A673 (cell line): Measurements from ENCODE around the gene PCCB. TPM values are rescaled to one million over a fixed set of nuclear protein-coding genes. Genes with fewer than 3 reads are reported as not detected.
"Not testable (repeated sequence)": the region's sequence is repeated elsewhere in the genome, so short reads cannot be mapped to it uniquely, and the experiment has no call there.

Source experiments
- BruUV-seq: library from RNA; stranded (reverse); fragments of 400-500 nt; replicated peaks from 2 replicates; lab custom pipeline; 2021; lab: Mats Ljungman, UMichigan
- CTCF ChIA-PET: fragments of 300-600 bp; sonication (Branson Sonifier 250); formaldehyde crosslinking; loops from one replicate; lab custom pipeline; 2022; ENCODE audit warnings: antibody characterized with exemption; lab: Charles Lee
- POLR2A ChIA-PET: fragments of 300-600 bp; sonication (Branson Sonifier 250); formaldehyde crosslinking; loops from one replicate; lab custom pipeline; 2022; ENCODE audit warnings: antibody characterized with exemption; ENCODE audit not compliant: low non-redundant PET; lab: Charles Lee
- DNase-seq: peaks from one replicate; pipeline ENCODE4 v3.0.0-alpha.2; 2015; ENCODE audit warnings: low spot score
- H3K27ac ChIP-seq: fragments of 200-600 bp; sonication (generic); 2 replicates; pipeline ENCODE4 v1.5.1; 2016; ENCODE audit warnings: mixed run types, low read depth, mild to moderate bottlenecking, mixed read lengths, antibody characterized with exemption, low read length; ENCODE audit not compliant: poor library complexity, severe bottlenecking
- H3K27me3 ChIP-seq: fragments of 200-600 bp; sonication (generic); replicated peaks from 2 replicates; pipeline ENCODE4 v1.6.1; 2017; ENCODE audit warnings: mixed run types, low read depth, mild to moderate bottlenecking, mixed read lengths, antibody characterized with exemption, low read length; ENCODE audit not compliant: insufficient read depth, poor library complexity
- H3K36me3 ChIP-seq: fragments of 200-600 bp; sonication (generic); 2 replicates; pipeline ENCODE4 v1.6.1; 2016; ENCODE audit warnings: mixed run types, mild to moderate bottlenecking, mixed read lengths, antibody characterized with exemption, low read length; ENCODE audit not compliant: insufficient read depth, poor library complexity, severe bottlenecking
- H3K4me1 ChIP-seq: fragments of 200-600 bp; sonication (generic); 2 replicates; pipeline ENCODE4 v1.6.1; 2017; ENCODE audit warnings: mixed run types, mild to moderate bottlenecking, mixed read lengths, antibody characterized with exemption, low read length; ENCODE audit not compliant: insufficient read depth, poor library complexity, severe bottlenecking
- H3K4me3 ChIP-seq: fragments of 200-600 bp; sonication (generic); 2 replicates; pipeline ENCODE4 v1.5.1; 2016; ENCODE audit warnings: low read depth, mixed run types, mild to moderate bottlenecking, mixed read lengths, low read length; ENCODE audit not compliant: poor library complexity, severe bottlenecking
- H3K9me3 ChIP-seq: fragments of 200-600 bp; sonication (generic); 2 replicates; pipeline ENCODE4 v1.6.1; 2016; ENCODE audit warnings: mixed run types, low read depth, mild to moderate bottlenecking, mixed read lengths, antibody characterized with exemption, low read length; ENCODE audit not compliant: poor library complexity, severe bottlenecking
- CTCF ChIP-seq: fragments of 300-800, 200-600 bp; sonication (generic); conservative IDR thresholded peaks from 2 replicates; pipeline ENCODE4 v1.5.1; 2017; ENCODE audit warnings: low read depth, mild to moderate bottlenecking, antibody characterized with exemption, low read length, moderate library complexity, mixed read lengths
- EZH2 ChIP-seq: fragments of 200-600 bp; sonication (generic); IDR thresholded peaks from 2 replicates; pipeline ENCODE4 v1.6.1; 2017; ENCODE audit warnings: borderline replicate concordance, low read depth, mild to moderate bottlenecking, mixed read lengths, antibody characterized with exemption, low read length; ENCODE audit not compliant: poor library complexity, severe bottlenecking
- intact Hi-C: fragments of 100-400 bp; cut with micrococcal nuclease; formaldehyde crosslinking; loops from one replicate; pipeline ENCODE4 v1.10.0; 2022; ENCODE audit not compliant: unreplicated experiment
- total RNA-seq: library from RNA; stranded (reverse); gene quantifications from 2 replicates; pipeline ENCODE4 v1.2.3, GENCODE V29; 2021

Gene PCCB
- total RNA-seq, 1 experiment from 2014 or later = 82.1 TPM

- POLR2A ChIA-PET = no interaction called here
- TF ChIP-seq CTCF (no peak), EZH2 (no peak)
- Histone ChIP-seq H3K27ac (no peak overlapping the region), H3K27me3 (no peaks in the 10 kb centered on the region), H3K4me1 (no peaks in the 10 kb centered on the region), H3K4me3 (no peak overlapping the region), H3K36me3 (peaks cover 47% of the 10 kb centered on the region), H3K9me3 (no peaks in the 10 kb centered on the region)
- no peak for DNase-seq
- BruUV-seq = no TSS peak
- intact Hi-C loops = no loop called here
- CTCF ChIA-PET = no interaction called here
Observed at GRCh38 chr3:136263251-136263650, 13.1 kb downstream of the PCCB start.

DNA sequence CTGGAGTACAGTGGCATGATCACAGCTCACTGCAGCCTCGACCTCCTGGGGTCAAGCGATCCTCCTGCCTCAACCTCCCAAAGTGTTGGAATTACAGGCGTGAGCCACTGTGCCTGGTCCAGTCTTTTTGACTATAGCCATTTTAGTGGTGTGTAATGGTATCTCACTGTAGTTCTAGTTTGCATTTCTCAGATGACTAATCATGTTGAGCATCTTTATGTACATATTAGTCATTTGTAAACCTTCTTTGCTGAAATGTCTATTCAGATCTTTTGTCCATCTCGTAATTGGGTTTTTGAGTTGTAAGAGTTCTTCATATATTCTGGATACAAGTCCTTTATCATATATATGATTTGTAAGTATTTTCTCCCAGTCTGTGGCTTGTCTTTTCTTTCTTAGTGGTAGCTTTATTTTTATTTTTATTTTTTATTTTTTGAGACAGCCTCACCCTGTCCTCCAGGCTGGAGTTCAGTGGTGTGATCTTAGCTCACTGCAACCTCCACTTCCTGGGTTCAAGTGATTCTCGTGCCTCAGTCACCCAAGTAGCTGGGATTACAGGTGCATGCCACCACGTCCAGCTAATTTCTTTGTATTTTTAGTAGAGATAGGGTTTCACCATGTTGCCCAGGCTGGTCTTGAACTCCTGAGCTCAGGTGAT is 16.5 kb downstream of the PCCB start:
- POLR2A ChIA-PET, DNase-seq, intact Hi-C loops, H3K27ac ChIP-seq, H3K9me3 ChIP-seq, CTCF ChIA-PET, H3K4me3 ChIP-seq, H3K4me1 ChIP-seq, BruUV-seq, H3K27me3 ChIP-seq: not testable (repeated sequence)
- peaks cover 36% of the 10 kb centered on the region for H3K36me3 ChIP-seq

DNA sequence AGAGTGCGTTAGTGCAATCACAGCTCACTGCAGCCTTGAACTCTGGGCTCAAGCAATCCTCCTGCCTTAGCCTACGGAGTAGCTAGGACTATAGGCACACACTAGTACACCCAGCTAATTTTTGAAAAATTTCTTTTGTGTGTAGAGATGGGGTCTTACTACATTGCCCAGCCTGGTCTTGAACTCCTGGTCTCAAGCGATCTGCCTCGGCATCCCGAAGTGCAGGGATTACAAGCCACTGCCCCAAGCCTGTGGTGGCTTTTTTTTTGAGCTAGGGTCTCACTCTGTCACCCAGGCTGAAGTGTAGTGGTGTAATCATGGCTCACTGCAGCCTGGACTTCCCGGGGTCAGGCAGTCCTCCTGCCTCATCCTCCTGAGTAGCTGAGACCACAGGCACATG is 17.1 kb downstream of the PCCB start:
- Histone ChIP-seq H3K27me3 (no peaks in the 10 kb centered on the region), H3K9me3 (no peaks in the 10 kb centered on the region), H3K27ac (no peak overlapping the region), H3K4me3 (no peak overlapping the region), H3K36me3 (peaks cover 30% of the 10 kb centered on the region), H3K4me1 (no peaks in the 10 kb centered on the region)
- intact Hi-C loops = no loop called here
- no peak for TF ChIP-seq EZH2
- ChIA-PET CTCF (no interaction called here), POLR2A (no interaction called here)
- DNase-seq = no peak
- no TSS peak for BruUV-seq

DNA sequence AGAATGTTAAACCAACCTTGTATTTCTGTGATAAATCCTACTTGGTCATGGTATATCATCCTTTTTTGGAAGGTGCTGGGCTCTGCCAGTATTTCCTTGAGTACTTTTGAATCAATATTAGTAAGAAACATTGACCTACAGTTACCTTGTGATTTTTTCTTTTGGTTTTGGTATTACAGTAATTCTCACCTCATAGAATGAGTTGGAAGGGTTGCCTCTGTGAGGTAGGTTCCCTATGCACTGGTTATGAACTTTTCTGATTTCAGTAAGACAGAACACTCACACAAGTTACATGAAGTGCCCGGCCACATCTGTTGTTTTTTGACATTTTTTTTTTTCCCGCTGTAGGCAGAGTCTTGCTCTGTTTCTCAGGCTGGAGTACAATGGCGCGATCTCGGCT is 20.0 kb downstream of the PCCB start:
- CTCF ChIA-PET = interaction anchor here (1.4 kb wide), 1 partner anchor 743 kb away, joined by 4 read pairs; no protein-coding TSS in a partner anchor
- H3K4me1 ChIP-seq = no peaks in the 10 kb centered on the region
- DNase-seq = no peak
- H3K36me3 ChIP-seq = peaks cover 11% of the 10 kb centered on the region
- no peak overlapping the region for H3K27ac ChIP-seq
- intact Hi-C loops = no loop called here
- TF ChIP-seq CTCF = no peak
- no peak for TF ChIP-seq EZH2
- H3K9me3 ChIP-seq = no peaks in the 10 kb centered on the region
- H3K4me3 ChIP-seq = no peak overlapping the region
- no TSS peak for BruUV-seq
- H3K27me3 ChIP-seq = no peaks in the 10 kb centered on the region
- POLR2A ChIA-PET = no interaction called here

GRCh38 chr3:136271626-136272025 is 21.5 kb downstream of the PCCB start:
- CTCF ChIA-PET = interaction anchor here (1.4 kb wide), 1 partner anchor 742 kb away, joined by 4 read pairs; no protein-coding TSS in a partner anchor
- not testable (repeated sequence) for BruUV-seq

More at GRCh38 chr3:136271626-136272025, 21.5 kb downstream of the PCCB start:
- H3K9me3 ChIP-seq, DNase-seq, H3K27me3 ChIP-seq, H3K4me3 ChIP-seq, H3K27ac ChIP-seq, H3K4me1 ChIP-seq, intact Hi-C loops: not testable (repeated sequence)
- POLR2A ChIA-PET = interaction anchor here (0.8 kb wide), 1 partner anchor 200 kb away, joined by 3 read pairs; no protein-coding TSS in a partner anchor
- peaks cover 11% of the 10 kb centered on the region for H3K36me3 ChIP-seq
